Tibial nerve (tissue), 4 donors: Measurements from ENCODE around the gene MEOX2. TPM values are rescaled to one million over a fixed set of nuclear protein-coding genes. Genes with fewer than 3 reads are reported as not detected.

Source experiments
- DNase-seq, 2 donors: peaks; one replicate each; pipeline ENCODE4 v3.0.0-alpha.2; 2019; ENCODE audit warnings: low spot score in 2 of 2
- H3K27ac ChIP-seq, 4 donors: fragments of 200-600 bp; sonication (generic) in 3 of 4; one replicate each; pipeline ENCODE4 v1.5.1; 2017 to 2019; ENCODE audit warnings: mild to moderate bottlenecking in 1 of 4
- H3K27me3 ChIP-seq, 2 donors: fragments of 200-600 bp; sonication (generic) in 1 of 2; one replicate each; pipeline versions ENCODE4 v1.5.1 to v1.6.0; 2017 to 2019
- H3K36me3 ChIP-seq, 3 donors: fragments of 200-600 bp; sonication (generic); one replicate each; pipeline ENCODE4 v1.5.1; 2018 to 2019
- H3K4me1 ChIP-seq, 4 donors: fragments of 200-600 bp; sonication (generic) in 3 of 4; one replicate each; pipeline ENCODE4 v1.5.1; 2017 to 2019
- H3K4me3 ChIP-seq, 4 donors: fragments of 200-600 bp; sonication (generic) in 3 of 4; one replicate each; pipeline ENCODE4 v1.5.1; 2017 to 2019; ENCODE audit warnings: mild to moderate bottlenecking in 1 of 4, moderate library complexity in 1 of 4
- H3K9me3 ChIP-seq, 4 donors: fragments of 200-600 bp; sonication (generic) in 3 of 4; one replicate each; pipeline ENCODE4 v1.5.1; 2017 to 2019
- CTCF ChIP-seq, 5 experiments: fragments of 200-600 bp in 3 of 5; fragments of 450-650 bp in 2 of 5; sonication (generic) in 3 of 5; IDR thresholded peaks; one replicate each; pipeline ENCODE4 v1.5.1; 2016 to 2019; ENCODE audit warnings: antibody characterized with exemption in 5 of 5, mild to moderate bottlenecking in 3 of 5, moderate library complexity in 2 of 5
- EP300 ChIP-seq, 2 donors: sonication (generic); formaldehyde crosslinking; IDR thresholded peaks; one replicate each; pipeline ENCODE4 v1.6.1; 2017; ENCODE audit warnings: antibody characterized with exemption in 2 of 2, mild to moderate bottlenecking in 1 of 2
- POLR2A ChIP-seq, 2 donors: fragments of 450-650 bp; IDR thresholded peaks; one replicate each; pipeline ENCODE4 v1.6.1; 2017; ENCODE audit warnings: antibody characterized with exemption in 2 of 2, mild to moderate bottlenecking in 2 of 2, moderate library complexity in 2 of 2
- WGBS, 2 donors: methylation state at CpG; one replicate each; pipeline ENCODE4 v1.1.5; 2018; 5-methylcytosine and 5-hydroxymethylcytosine counted together
- total RNA-seq, 4 donors: library from RNA; depleted of rRNA; stranded (reverse); fragments of >200 nt; gene quantifications; one replicate each; pipeline ENCODE4 v1.1.0, GENCODE V29; 2016

MEOX2 gene
- total RNA-seq, 4 donors from 2014 or later = 43.2 to 115 (median 104) TPM

GRCh38 chr7:15561835-15562234 lies 124.6 kb downstream of the MEOX2 start, which contains the start of gene AGMO:
AGMO (minus strand) TSS chr7:15562015.
- TF ChIP-seq EP300 (IDR thresholded peaks at IDR 0.05) (peak in 1 of 2 donors; percentile 80), CTCF (IDR thresholded peaks at IDR 0.05) (no peak), POLR2A (IDR thresholded peaks at IDR 0.05) (peak in 1 of 2 donors; percentile 26)
- Histone ChIP-seq H3K4me1 (peaks cover 0 to 29% (median 2%) of the 10 kb centered on the region in 4 donors), H3K27ac (peak within 1 kb of the TSS; percentile 46 to 76 (median 72)), H3K9me3 (no peaks in the 10 kb centered on the region), H3K36me3 (no peaks in the 10 kb centered on the region), H3K4me3 (peak within 1 kb of the TSS; percentile 8 to 39 (median 23)), H3K27me3 (no peaks in the 10 kb centered on the region)
- 31% methylated on average over 5 of the region's 5 CpGs for WGBS, 2 donors
- DNase-seq = peak; percentile 76 to 87

Other genes starting within 250 kb of the MEOX2 start
- 10 to 100 TPM in 1 of 4 donors, 1 to 10 TPM in 3; 2.4 to 14.0 (median 6.5) TPM for gene AGMO, start 124.7 kb downstream of the MEOX2 start, total RNA-seq